ELF-1 (cell line): Measurements from ENCODE around the gene CELF5.
"Not testable (repeated sequence)": the region's sequence is repeated elsewhere in the genome, so short reads cannot be mapped to it uniquely, and the experiment has no call there.

Source experiments
- DNase-seq: peaks from one replicate; pipeline ENCODE4 v3.0.0-alpha.2; 2016; ENCODE audit warnings: low read depth, low spot score

The CELF5 gene

GRCh38 chr19:3292958-3293529 is 68.6 kb downstream of the CELF5 start:
- no peak for DNase-seq

- no peak for DNase-seq
Observed at GRCh38 chr19:3293560-3293959, 69.1 kb downstream of the CELF5 start.

DNA sequence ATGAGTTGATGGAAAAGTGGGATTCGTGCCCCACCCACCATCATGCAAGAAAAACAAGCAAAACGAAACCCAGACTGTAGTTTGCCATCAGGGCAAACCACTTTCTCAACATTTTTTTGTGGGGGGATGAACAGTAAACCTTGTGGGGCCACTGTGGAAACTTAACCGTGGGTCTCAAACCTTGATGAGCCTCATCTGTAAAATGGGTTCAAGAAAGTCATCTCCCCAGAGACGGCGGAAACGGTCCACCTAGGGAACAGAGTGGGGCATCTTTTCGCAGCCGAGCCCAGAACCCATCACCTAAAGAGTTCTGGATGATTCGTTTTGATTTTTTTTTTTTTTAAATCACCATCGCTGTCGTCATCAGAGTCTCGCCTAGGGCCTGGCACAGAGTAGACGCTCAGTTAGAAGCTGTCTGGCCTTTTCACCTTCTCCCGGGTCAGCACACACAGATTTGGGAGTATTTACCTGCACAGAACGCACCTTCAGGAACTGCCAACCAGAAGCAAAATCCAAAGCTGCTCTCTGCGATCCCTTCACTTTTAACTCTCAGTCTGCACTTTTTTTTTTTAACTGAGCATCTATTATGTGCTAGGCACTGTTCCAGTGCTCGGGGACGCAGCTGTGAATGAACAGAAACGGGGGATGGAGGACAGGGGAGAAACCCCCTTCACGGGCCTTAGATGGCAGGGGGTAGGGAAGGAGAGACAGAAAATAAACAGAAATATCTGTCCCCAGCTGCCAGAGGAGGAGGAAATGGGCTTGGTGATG is 69.8 kb downstream of the CELF5 start:
- no peak for DNase-seq

DNA sequence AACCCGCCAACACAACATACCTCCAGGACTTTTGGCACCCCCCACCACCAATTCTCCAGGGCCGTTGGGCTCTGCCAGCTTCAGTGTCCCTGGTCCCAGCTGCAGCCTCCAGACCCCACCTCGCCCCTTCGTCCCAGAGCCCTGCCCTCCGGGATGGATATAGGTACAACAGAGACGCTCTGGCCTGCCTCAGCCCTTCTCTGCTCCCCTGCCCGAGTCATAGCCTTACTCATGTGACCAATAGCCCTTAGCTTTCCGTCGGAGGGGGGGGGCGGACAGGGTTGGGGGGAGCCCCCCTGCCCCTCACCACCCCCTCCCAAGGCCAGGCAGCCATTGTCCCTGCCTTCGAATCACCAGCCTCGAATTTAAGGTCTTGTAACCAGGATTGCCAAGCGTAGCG is 71.1 kb downstream of the CELF5 start:
- no peak for DNase-seq

DNA sequence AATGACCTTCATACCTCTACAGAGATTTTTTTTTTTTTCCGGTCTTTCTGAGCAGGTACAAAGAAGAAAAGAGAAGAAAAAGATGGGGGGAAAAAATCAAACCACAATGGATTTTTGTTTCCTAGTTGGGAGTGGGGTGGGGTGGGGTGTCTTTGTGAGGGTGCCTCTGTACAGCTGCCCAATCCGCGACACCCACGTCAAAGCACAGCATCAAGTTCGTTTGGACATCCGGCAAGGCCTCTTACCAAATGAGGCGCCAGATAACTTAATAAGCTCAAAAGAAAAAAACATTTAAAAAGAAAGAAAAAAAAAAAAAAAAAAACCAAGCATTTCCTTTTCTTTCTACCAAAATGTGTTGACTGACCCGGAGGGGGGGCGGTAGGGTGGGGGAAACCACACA is 71.6 kb downstream of the CELF5 start:
- DNase-seq: no peak

DNA sequence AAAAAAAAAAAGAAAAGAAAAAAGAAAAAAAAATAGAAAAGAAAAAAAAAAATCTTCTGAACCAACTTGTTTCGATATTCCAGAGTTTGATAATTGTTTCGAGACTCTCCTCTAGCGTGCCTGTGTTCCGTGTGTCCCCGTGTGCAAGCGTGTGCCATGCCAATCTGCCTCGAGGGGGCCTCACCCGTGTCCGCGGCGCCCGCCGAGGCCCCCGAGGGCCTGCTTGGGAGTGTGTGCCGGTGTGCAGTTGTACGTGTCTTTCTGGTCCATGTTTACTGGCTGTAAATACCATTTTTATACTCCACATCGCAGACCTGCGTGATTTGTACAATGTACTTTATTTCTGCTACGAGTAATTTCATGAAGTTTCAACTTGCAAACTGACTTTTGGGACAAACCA is 72.0 kb downstream of the CELF5 start:
- no peak for DNase-seq

DNA sequence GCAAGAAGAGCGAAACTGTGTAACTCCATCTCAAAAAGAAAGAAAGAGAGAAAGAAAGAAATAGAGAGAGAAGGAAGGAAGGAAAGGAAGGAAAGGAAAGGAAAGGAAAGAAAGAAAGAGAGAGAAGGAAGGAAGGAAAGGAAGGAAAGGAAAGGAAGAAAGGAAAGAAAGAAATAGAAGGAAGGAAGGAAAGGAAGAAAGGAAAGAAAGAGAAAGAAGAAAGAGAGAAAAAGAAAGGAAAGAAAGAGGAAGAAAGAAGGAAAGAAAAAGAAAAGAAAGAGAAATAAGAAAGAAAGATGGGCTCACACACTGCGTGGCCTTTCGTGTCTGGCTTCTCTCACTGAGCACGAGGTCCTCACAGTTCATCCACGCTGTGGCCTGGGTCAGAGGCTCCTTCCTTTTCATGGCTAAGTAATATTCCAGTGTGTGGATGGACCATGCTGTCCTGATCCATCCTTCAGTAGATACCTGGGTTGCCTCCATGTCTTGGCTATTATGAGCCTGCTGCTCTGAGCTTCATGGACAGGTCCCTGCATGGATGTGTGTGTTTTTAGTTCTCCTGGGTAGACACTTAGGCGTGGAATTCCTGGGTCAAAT is 74.5 kb downstream of the CELF5 start:
- no peak for DNase-seq

DNA sequence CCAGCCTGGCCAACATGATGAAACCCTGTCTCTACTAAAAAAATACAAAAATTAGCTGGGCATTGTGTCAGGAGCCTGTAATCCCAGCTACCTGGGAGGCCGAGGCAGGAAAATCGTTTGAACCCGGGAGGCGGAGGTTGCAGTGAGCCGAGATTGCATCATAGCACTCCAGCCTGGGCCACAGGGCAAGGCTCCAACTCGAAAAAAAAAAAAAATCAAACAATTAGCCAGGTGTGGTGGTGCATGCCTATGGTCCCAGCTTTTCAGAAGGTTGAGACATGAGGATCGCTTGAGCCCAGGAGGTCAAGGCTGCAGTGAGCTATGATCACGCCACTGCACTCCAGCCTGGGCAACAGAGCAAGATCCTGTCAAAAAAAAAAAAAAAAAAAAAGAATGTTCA is 76.1 kb downstream of the CELF5 start:
- not testable (repeated sequence) for DNase-seq

DNA sequence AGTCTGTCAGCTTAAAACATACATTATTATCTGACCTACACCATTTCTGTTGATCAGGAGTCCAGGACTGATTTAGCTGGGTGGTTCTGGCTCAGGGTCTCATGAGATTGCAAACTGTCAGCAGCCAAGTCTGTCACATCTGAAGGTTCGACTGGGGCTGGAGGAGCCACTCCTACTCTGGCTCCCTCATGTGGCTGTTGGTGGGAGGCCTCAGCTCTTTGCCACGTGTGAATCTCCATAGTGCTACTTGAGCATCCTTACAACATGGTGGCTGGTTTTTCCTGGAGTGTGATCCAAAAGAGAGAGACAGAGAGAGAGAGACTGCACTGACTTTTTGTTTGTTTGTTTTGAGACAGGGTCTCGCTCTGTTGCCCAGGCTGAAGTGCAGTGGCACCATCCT is 78.3 kb downstream of the CELF5 start:
- no peak for DNase-seq

GRCh38 chr19:3304871-3305423 is 80.5 kb downstream of the CELF5 start:
- DNase-seq: peak; percentile 88

DNA sequence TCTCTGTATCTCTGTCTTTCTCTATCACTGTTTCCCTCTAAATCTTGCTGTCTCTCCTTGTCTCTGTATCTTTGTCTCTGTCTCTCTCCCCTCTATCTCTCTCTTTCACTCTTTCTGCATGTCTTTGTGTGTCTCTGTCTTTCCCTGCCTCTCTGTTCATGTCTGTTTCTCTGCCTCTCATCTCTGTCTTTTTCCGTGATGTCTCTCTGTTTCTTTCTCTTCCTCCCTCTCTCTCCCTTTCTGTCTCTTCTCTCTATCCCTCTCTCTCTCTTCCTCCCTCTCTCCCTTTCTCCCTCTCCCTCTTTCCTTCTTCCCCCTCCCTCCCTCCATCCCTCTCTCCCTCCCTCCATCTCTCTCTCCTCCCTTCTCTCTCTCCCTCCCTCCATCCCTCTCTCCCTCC is 85.3 kb downstream of the CELF5 start:
- no peak for DNase-seq

GRCh38 chr19:3310280-3310679 is 85.8 kb downstream of the CELF5 start:
- DNase-seq: no peak

GRCh38 chr19:3310711-3311110 is 86.2 kb downstream of the CELF5 start:
- no peak for DNase-seq

DNA sequence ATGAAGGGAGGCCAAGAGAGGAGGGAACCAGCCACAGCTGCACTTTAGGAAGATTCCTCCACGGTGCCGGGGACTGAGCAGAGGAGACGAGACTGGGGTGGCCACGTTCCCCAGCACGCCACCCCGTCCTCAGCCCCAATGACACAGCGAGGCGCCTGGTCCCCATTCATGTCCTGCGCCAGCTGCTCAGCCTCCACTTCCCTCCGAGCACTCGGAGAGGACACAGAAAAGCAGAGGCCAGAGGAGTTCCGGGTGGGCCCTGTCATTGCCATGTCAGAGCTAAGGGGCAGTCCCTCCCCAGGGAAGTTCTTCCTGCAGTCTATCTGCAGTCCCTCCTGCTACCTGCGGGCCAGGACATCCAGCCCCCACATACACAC is 88.7 kb downstream of the CELF5 start:
- DNase-seq: no peak

DNA sequence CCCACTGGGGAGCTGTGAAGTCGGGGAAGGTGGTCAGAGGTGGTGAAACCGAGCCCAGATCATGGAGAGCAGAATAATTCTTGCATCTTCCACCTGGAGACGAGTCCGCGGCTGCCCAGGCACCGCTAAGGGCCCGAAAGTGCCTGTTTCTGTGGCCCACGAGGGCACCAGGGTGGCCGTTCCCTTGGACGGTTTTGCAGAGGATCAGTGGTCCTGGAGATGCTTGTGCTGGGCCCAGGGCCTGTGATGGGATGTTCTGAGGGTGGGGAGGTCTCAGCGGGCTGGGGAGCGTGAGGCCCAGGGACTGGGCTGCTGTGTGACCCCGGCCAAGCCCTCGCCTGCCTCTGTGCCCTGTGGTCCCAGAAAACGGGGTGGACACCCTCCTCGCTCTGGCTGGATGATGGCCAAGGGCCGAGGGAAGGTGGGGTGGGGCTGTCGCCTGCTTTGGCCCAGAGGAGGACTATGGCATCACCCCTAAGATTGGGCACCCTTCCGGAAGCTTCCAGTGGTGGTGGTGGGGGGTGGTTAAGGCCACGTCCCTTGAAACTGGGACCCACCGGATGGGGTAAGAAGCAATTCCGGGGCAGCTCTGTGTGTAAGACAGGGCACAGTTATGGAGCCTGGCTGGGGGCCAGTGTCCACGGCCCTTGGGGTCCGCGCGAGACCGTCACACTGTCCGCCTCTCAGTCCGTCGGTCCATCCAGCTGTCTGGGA is 90.7 kb downstream of the CELF5 start:
- DNase-seq: no peak

DNA sequence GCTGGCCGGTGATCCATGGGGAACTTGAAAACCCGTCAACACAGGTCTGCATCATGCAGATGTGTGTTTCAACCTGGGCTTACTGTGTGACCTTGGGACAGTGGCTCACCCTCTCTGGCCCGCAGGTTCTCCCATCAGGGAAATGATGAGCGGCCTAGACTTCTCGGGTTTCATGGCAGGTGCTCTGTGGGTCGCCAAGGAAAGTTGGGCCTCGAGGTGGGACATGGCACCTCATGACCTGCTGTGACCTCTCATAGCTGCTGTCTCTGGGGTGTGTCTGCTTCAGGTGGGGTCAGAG is 91.2 kb downstream of the CELF5 start:
- no peak for DNase-seq

GRCh38 chr19:3316132-3316648 is 91.7 kb downstream of the CELF5 start:
- DNase-seq: no peak

GRCh38 chr19:3316659-3317207 is 92.3 kb downstream of the CELF5 start:
- DNase-seq: no peak

DNA sequence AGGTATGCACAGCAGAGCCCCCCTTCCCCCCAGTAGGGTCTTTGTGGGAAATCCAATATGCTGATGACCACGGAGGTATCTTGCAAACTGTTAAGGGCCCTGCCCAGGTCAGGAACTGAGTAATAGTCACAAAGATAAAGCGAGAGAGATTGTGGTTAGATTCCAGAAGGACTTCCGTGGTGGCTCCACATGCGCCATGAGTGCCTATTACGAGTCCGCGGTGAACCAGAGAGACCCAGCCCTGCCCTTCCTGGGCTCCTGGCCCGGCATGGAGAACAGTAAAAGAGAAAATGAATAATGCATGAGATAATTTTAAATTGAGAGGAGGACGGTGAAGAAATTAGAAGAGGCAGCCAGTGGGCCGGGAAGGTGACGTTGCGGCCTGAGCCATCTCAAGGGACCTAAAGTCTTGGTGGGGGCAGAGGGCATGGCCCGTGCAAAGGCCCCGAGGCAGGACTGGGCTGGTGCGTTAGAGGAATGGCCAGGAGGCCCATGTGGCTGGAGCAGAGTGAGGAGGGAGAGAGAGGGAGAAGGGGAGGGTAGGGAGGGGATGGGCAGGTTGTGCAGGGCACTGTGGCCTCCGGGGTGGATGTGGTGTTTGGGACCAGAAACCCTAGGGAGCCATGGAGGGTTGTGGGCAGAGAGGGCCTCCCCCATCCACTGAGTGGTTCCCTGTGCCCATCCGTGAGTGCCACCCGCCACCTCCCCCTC is 95.3 kb downstream of the CELF5 start:
- DNase-seq: no peak

GRCh38 chr19:3320354-3320670 is 95.9 kb downstream of the CELF5 start:
- no peak for DNase-seq

GRCh38 chr19:3320853-3321252 is 96.4 kb downstream of the CELF5 start:
- no peak for DNase-seq

DNA sequence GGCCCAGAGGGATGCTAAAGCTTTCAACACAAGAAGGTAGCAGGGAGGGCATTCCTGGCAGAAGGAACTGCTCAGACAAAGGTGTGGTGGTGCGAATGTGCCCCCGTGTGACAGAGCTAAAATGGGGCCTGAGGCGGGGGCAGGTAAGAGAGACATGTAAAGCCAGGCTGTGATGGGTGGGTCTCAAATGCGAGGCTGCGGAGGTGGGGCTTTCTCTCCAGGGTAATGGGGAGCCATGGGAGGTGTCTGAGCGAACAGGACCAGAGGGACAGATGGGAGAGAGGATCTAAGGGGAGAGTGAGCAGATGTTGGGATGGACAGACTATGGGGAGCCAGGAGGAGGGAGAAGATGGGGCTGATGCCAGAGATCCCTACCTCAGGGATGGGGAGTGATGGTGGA is 97.2 kb downstream of the CELF5 start:
- DNase-seq: no peak
